GM18907 (cell line): Measurements from ENCODE around the gene USP9X.
A peak's percentile ranks its signal among the peaks of the same experiment; 100 is the strongest.
"Not testable (repeated sequence)": the region's sequence is repeated elsewhere in the genome, so short reads cannot be mapped to it uniquely, and the experiment has no call there.

Source experiments
- ATAC-seq: cut with Tn5 transposase; IDR thresholded peaks from one replicate; pipeline ENCODE4 v1.9.1; 2021; ENCODE audit warnings: mild to moderate bottlenecking, moderate library complexity; ENCODE audit not compliant: unreplicated experiment

Gene USP9X

GRCh38 chrX:41276661-41277506, 191.6 kb downstream of the USP9X start:
- peak; percentile 22 for ATAC-seq

GRCh38 chrX:41282307-41282706, 197.1 kb downstream of the USP9X start:
- not testable (repeated sequence) for ATAC-seq

GRCh38 chrX:41285928-41286327, 200.7 kb downstream of the USP9X start:
- not testable (repeated sequence) for ATAC-seq
